Mesenchymal stem cell (in vitro differentiated cells and primary cell): ENCODE results near the gene OSBPL9.

ENCODE experiments used
- DNase-seq: peaks from one replicate; pipeline ENCODE4 v3.0.0-alpha.2; 2013
- H2AFZ ChIP-seq: one replicate; pipeline ENCODE4 v1.6.1; 2013; ENCODE audit warnings: low read depth, mild to moderate bottlenecking, control low read depth, inconsistent platforms, low read length, moderate library complexity
- H2AK5ac ChIP-seq: 2 replicates; pipeline ENCODE4 v1.6.1; 2013; ENCODE audit warnings: low read length, moderate library complexity, mild to moderate bottlenecking, inconsistent platforms; ENCODE audit not compliant: severe bottlenecking
- H2BK120ac ChIP-seq: one replicate; pipeline ENCODE4 v1.6.1; 2013; ENCODE audit warnings: low read depth, mild to moderate bottlenecking, inconsistent platforms, low read length, moderate library complexity
- H2BK12ac ChIP-seq, 2 experiments: one replicate each; pipeline ENCODE4 v1.6.1; 2013; ENCODE audit warnings: inconsistent platforms in 2 of 2, low read length in 2 of 2, mild to moderate bottlenecking in 2 of 2, moderate library complexity in 2 of 2, control low read depth in 1 of 2
- H2BK15ac ChIP-seq: one replicate; pipeline ENCODE4 v1.6.1; 2013; ENCODE audit warnings: mild to moderate bottlenecking, low read depth, inconsistent platforms; ENCODE audit not compliant: poor library complexity, severe bottlenecking
- H2BK5ac ChIP-seq: 2 replicates; pipeline ENCODE4 v1.6.1; 2013; ENCODE audit warnings: low read depth, mild to moderate bottlenecking, low read length, control low read depth, inconsistent platforms; ENCODE audit not compliant: poor library complexity, severe bottlenecking
- H3K14ac ChIP-seq, 2 experiments: one replicate each; pipeline ENCODE4 v1.6.1; 2013; ENCODE audit warnings: inconsistent platforms in 2 of 2, low read length in 2 of 2, control low read depth in 1 of 2, mild to moderate bottlenecking in 1 of 2, moderate library complexity in 1 of 2
- H3K18ac ChIP-seq, 2 experiments: one replicate each; pipeline ENCODE4 v1.6.1; 2013; ENCODE audit warnings: inconsistent platforms in 2 of 2, low read length in 2 of 2, control low read depth in 1 of 2, low read depth in 1 of 2, mild to moderate bottlenecking in 1 of 2
- H3K23ac ChIP-seq, 2 experiments: one replicate each; pipeline ENCODE4 v1.6.1; 2013; ENCODE audit warnings: inconsistent platforms in 2 of 2, low read length in 2 of 2, mild to moderate bottlenecking in 2 of 2, moderate library complexity in 2 of 2, control low read depth in 1 of 2
- H3K27ac ChIP-seq: 2 replicates; pipeline ENCODE4 v1.5.1; 2013; ENCODE audit warnings: mild to moderate bottlenecking, moderate library complexity, low read length, control low read depth, inconsistent platforms; ENCODE audit not compliant: poor library complexity, severe bottlenecking
- H3K27me3 ChIP-seq, 2 experiments: 2 replicates each; pipeline versions ENCODE4 v1.6.1 to v1.7.0; 2013; ENCODE audit warnings: low read length in 2 of 2, mild to moderate bottlenecking in 2 of 2, moderate library complexity in 2 of 2, control low read depth in 1 of 2, inconsistent platforms in 1 of 2; ENCODE audit not compliant: control insufficient read depth in 1 of 2, insufficient read depth in 1 of 2
- H3K36me3 ChIP-seq, 2 experiments: 2 replicates each; pipeline versions ENCODE4 v1.6.1 to v1.7.0; 2013; ENCODE audit warnings: low read length in 2 of 2, control low read depth in 1 of 2, inconsistent platforms in 1 of 2, low read depth in 1 of 2, mild to moderate bottlenecking in 1 of 2; ENCODE audit not compliant: insufficient read depth in 2 of 2, control insufficient read depth in 1 of 2
- H3K4ac ChIP-seq, 2 experiments: one replicate each; pipeline ENCODE4 v1.6.1; 2013; ENCODE audit warnings: inconsistent platforms in 2 of 2, low read length in 2 of 2, mild to moderate bottlenecking in 2 of 2, moderate library complexity in 2 of 2, control low read depth in 1 of 2, low read depth in 1 of 2
- H3K4me1 ChIP-seq: 2 replicates; pipeline ENCODE4 v1.6.1; 2013; ENCODE audit warnings: low read depth, low read length, control low read depth; ENCODE audit not compliant: control insufficient read depth, insufficient read depth
- H3K4me2 ChIP-seq: 2 replicates; pipeline ENCODE4 v1.6.1; 2013; ENCODE audit warnings: low read length, mild to moderate bottlenecking, inconsistent platforms; ENCODE audit not compliant: poor library complexity, severe bottlenecking
- H3K4me3 ChIP-seq, 2 experiments: 2 replicates each; pipeline versions ENCODE4 v1.5.1 to v1.7.0; 2013; ENCODE audit warnings: low read length in 2 of 2, mild to moderate bottlenecking in 2 of 2, control low read depth in 1 of 2, low read depth in 1 of 2; ENCODE audit not compliant: insufficient read depth in 1 of 2
- H3K79me1 ChIP-seq: replicated peaks from 2 replicates; pipeline ENCODE4 v1.6.1; 2013; ENCODE audit warnings: mild to moderate bottlenecking, control low read depth, low read length, inconsistent platforms; ENCODE audit not compliant: poor library complexity, severe bottlenecking
- H3K9ac ChIP-seq: 2 replicates; pipeline ENCODE4 v1.7.0; 2013; ENCODE audit warnings: mild to moderate bottlenecking, low read length, moderate library complexity
- H3K9me3 ChIP-seq: 2 replicates; pipeline ENCODE4 v1.7.0; 2013; ENCODE audit warnings: mild to moderate bottlenecking, low read length; ENCODE audit not compliant: control insufficient read depth
- H4K8ac ChIP-seq: one replicate; pipeline ENCODE4 v1.6.1; 2013; ENCODE audit warnings: inconsistent platforms, mild to moderate bottlenecking, low read length, moderate library complexity
- H4K91ac ChIP-seq: one replicate; pipeline ENCODE4 v1.6.1; 2013; ENCODE audit warnings: mild to moderate bottlenecking, low read length, inconsistent platforms
- WGBS: methylation state at CpG from one replicate; pipeline ENCODE4 v1.1.7; 2013; ENCODE audit warnings: mixed read lengths; 5-methylcytosine and 5-hydroxymethylcytosine counted together

The OSBPL9 gene

DNA sequence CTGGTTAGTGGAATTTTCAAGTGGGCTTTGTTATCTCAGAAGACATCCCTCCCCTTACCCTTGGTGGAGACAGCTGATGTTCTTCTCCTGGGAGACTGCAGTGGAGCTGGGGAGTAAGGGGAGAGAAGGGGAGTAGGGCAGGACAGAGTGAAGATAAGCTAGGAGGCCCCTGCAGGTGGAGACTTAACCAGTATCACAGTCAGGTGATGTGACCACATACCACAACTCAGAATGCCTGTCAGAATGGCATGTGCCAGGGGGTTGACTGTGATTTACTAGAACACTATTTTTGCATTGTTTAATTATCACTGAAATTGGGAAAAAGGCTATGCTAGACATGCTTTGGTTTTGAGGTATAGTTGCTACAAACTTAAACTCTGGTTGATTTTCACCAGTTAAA is 137.1 kb downstream of the OSBPL9 start:
- H3K9ac ChIP-seq = no peak overlapping the region

DNA sequence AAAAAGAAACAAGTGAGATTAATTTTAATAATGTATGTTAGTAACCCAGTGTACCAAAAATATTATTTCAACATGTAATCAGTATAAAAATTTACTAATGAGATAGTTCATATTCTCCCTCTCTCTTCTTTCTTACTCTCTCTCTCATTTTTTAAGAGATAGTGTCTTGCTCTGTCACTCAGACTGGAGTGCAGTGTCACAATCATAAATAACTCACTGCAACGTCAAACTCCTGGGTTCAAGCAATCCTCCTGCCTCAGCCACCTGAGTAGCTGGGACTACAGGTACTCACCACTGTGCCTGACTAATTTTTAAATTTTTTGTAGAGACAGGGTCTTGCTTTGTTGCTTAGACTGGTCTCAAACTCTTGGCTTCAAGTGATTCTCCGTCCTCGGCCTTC is 137.8 kb downstream of the OSBPL9 start:
- Histone ChIP-seq H2BK120ac (no peak overlapping the region), H3K4me2 (no peak overlapping the region), H3K4me1 (no peaks in the 10 kb centered on the region), H3K4ac (no peak overlapping the region), H3K23ac (no peak overlapping the region), H2AFZ (no peak overlapping the region), H3K14ac (no peak overlapping the region), H2AK5ac (no peak overlapping the region), H4K8ac (no peak overlapping the region), H3K4me3 (no peak overlapping the region), H3K36me3 (peaks cover 3 to 24% of the 10 kb centered on the region in 2 experiments), H3K27ac (no peak overlapping the region), H3K27me3 (no peaks in the 10 kb centered on the region), H2BK15ac (no peak overlapping the region), H3K18ac (no peak overlapping the region), H3K9ac (no peak overlapping the region), H3K9me3 (no peaks in the 10 kb centered on the region), H4K91ac (no peak overlapping the region), H2BK12ac (no peak overlapping the region), H3K79me1 (peaks cover 17% of the 10 kb centered on the region), H2BK5ac (no peak overlapping the region)
- WGBS = 98% methylated on average over 3 of the region's 3 CpGs
- no peak for DNase-seq

More for the DNA sequence above, 137.1 kb downstream of the OSBPL9 start:
- H3K36me3 ChIP-seq = peaks cover 9 to 27% of the 10 kb centered on the region in 2 experiments
- no peak overlapping the region for H2AFZ ChIP-seq
- no peak overlapping the region for H3K27ac ChIP-seq
- H3K23ac ChIP-seq = no peak overlapping the region
- H4K8ac ChIP-seq = no peak overlapping the region
- no peak for DNase-seq
- no peak overlapping the region for H2BK12ac ChIP-seq
- H3K4me1 ChIP-seq = no peaks in the 10 kb centered on the region
- H3K18ac ChIP-seq = no peak overlapping the region
- H3K14ac ChIP-seq = no peak overlapping the region
- no peak overlapping the region for H2BK15ac ChIP-seq
- H3K27me3 ChIP-seq = no peaks in the 10 kb centered on the region
- no peak overlapping the region for H3K4ac ChIP-seq
- H3K4me2 ChIP-seq = no peak overlapping the region
- no peak overlapping the region for H3K4me3 ChIP-seq
- no peak overlapping the region for H2AK5ac ChIP-seq
- no peaks in the 10 kb centered on the region for H3K9me3 ChIP-seq
- peaks cover 21% of the 10 kb centered on the region for H3K79me1 ChIP-seq
- no peak overlapping the region for H2BK5ac ChIP-seq
- H2BK120ac ChIP-seq = no peak overlapping the region
- H4K91ac ChIP-seq = no peak overlapping the region

DNA sequence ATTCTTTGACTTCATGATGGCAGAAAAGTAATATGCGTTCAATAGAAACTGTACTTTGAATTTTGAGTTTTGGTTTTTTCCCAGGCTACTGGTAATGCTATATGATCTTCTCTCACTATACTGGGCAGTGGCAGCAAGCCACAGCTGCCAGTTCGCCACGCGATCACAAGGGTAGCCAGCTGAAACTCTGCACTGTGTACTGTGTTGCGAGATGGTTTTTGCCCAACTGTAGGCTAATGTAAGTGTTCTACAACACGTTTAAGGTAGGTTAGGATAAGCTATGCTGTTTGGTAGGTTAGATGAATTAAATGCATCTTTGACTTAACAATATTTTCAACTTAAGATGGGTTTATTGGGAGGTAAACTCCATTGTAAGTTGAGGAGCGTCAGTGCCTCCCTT is 138.5 kb downstream of the OSBPL9 start:
- H3K9me3 ChIP-seq = no peaks in the 10 kb centered on the region
- H3K14ac ChIP-seq = no peak overlapping the region
- no peak overlapping the region for H2AFZ ChIP-seq
- H2BK15ac ChIP-seq = no peak overlapping the region
- H4K8ac ChIP-seq = no peak overlapping the region
- H3K18ac ChIP-seq = no peak overlapping the region
- H3K4me3 ChIP-seq = no peak overlapping the region
- H2BK120ac ChIP-seq = no peak overlapping the region
- WGBS = 97% methylated on average over 5 of the region's 7 CpGs
- H3K4ac ChIP-seq = no peak overlapping the region
- H2BK5ac ChIP-seq = no peak overlapping the region
- H3K79me1 ChIP-seq = peaks cover 18% of the 10 kb centered on the region
- H2AK5ac ChIP-seq = no peak overlapping the region
- H3K4me1 ChIP-seq = no peaks in the 10 kb centered on the region
- peaks cover 3 to 24% of the 10 kb centered on the region in 2 experiments for H3K36me3 ChIP-seq
- no peak overlapping the region for H3K23ac ChIP-seq
- H3K9ac ChIP-seq = no peak overlapping the region
- no peak overlapping the region for H2BK12ac ChIP-seq
- DNase-seq = no peak
- no peak overlapping the region for H4K91ac ChIP-seq
- no peak overlapping the region for H3K27ac ChIP-seq
- no peak overlapping the region for H3K4me2 ChIP-seq
- no peaks in the 10 kb centered on the region for H3K27me3 ChIP-seq

- H4K91ac ChIP-seq = no peak overlapping the region
- no peaks in the 10 kb centered on the region for H3K9me3 ChIP-seq
- H3K27ac ChIP-seq = no peak overlapping the region
- no peaks in the 10 kb centered on the region for H3K4me1 ChIP-seq
- no peak overlapping the region for H3K4me3 ChIP-seq
- no peak overlapping the region for H2AK5ac ChIP-seq
- no peaks in the 10 kb centered on the region for H3K27me3 ChIP-seq
- no peak overlapping the region for H3K4ac ChIP-seq
- WGBS = no CpG with 5 or more reads among the region's 2 CpGs
- no peak overlapping the region for H3K4me2 ChIP-seq
- no peak overlapping the region for H3K14ac ChIP-seq
- H2BK120ac ChIP-seq = no peak overlapping the region
- H2AFZ ChIP-seq = no peak overlapping the region
- no peak overlapping the region for H2BK5ac ChIP-seq
- H3K9ac ChIP-seq = no peak overlapping the region
- H3K36me3 ChIP-seq = peaks cover 3 to 26% of the 10 kb centered on the region in 2 experiments
- no peak overlapping the region for H2BK12ac ChIP-seq
- H3K79me1 ChIP-seq = peaks cover 18% of the 10 kb centered on the region
- H3K23ac ChIP-seq = no peak overlapping the region
- H4K8ac ChIP-seq = no peak overlapping the region
- H2BK15ac ChIP-seq = no peak overlapping the region
- no peak overlapping the region for H3K18ac ChIP-seq
- no peak for DNase-seq
Measured at GRCh38 chr1:51756290-51756689, 139.4 kb downstream of the OSBPL9 start.
